GM23248 (cell line): ENCODE results near the gene NRM.

Experiments used
- EZH2 ChIP-seq: fragments of 200-600 bp; sonication (generic); IDR thresholded peaks from 2 replicates; pipeline ENCODE4 v1.6.1; 2018; ENCODE audit warnings: antibody characterized with exemption, mild to moderate bottlenecking; ENCODE audit not compliant: insufficient read depth, poor library complexity, severe bottlenecking
- EZH2phosphoT487 ChIP-seq: fragments of 200-600 bp; sonication (generic); IDR thresholded peaks from 2 replicates; pipeline ENCODE4 v1.6.1; 2018; ENCODE audit warnings: antibody characterized with exemption, moderate library complexity, mild to moderate bottlenecking, low read depth; ENCODE audit not compliant: insufficient read depth

DNA sequence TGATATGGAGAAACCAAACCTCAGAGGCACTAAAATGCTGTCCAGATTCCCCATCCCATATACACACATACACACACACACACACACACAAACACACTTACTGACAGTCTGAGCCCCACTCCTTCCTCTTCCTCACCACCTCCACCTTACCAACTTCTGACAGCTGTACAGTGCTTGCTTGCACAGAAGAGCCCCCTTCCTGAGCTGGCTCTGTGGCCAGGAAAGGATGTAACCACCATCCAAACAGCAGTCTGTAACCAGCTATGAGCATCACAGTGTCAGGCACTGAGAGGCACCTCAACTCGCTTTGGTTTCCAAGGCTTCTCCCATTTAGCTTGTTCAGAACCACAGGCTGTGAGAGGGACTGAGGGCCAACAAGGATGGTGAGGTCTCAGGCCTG is 49.7 kb downstream of the NRM start:
- TF ChIP-seq EZH2phosphoT487 (no peak), EZH2 (no peak)
